Smooth muscle cell of the umbilical artery (primary cell): ENCODE data around the gene MOB3A. TPM values are rescaled to one million over a fixed set of nuclear protein-coding genes. Genes with fewer than 3 reads are reported as not detected.

ENCODE experiments used
- total RNA-seq: library from RNA; depleted of rRNA; stranded (reverse); fragments of >200 nt; gene quantifications from 2 replicates; pipeline ENCODE4 v1.2.3, GENCODE V29; 2014

MOB3A gene
- total RNA-seq, result 14.0 and 36.9 TPM in 2 replicates

DNA sequence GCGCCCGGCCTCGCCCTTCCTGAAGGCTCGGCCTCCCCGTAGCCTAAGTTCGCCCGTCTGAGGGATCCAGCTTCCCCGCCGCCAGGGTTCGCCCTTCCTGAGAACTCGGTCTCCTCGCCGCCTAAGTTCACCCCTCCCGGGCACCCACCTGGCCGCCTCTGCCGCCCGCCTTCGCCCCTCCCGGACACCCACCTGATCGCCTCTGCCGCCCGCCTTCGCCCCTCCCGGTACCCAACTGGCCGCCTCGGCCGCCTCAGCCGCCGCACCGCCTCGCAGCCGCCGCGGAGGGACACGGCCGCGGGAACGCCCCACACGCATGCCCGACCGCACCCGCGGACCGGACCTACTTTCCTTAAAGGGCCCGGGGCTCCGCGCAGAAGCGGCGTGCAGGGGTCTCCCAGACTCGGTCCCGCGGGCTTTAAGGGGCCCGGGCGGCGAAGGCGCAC is at the start of gene MOB3A:
Gene MOB3A (minus strand): TSS at position 293 of the 446 bp plus-strand sequence. CDS start 17,766 bp downstream, outside the sequence.

GRCh38 chr19:2096480-2097202 is 515 bp upstream of the MOB3A start, which contains the start of gene IZUMO4:
Gene IZUMO4, plus strand, starts transcription at chr19:2096915. Its CDS starts 31 bp downstream, at chr19:2096946.

GRCh38 chr19:2050991-2051772 is 44.9 kb downstream of the MOB3A start, which contains the start of gene MKNK2:
Gene MKNK2, minus strand, starts transcription at chr19:2051244. Its CDS starts 393 bp downstream, at chr19:2050851.

Other genes starting within 250 kb of the MOB3A start
- gene REXO1, start 247.8 kb downstream of the MOB3A start, total RNA-seq, result 5.3 and 17.4 TPM in 2 replicates
- 5.0 and 14.7 TPM in 2 replicates for gene KLF16, start 232.7 kb downstream of the MOB3A start, total RNA-seq
- gene ABHD17A, start 210.8 kb downstream of the MOB3A start, total RNA-seq, result 53.4 and 60.9 TPM in 2 replicates
- gene ADAT3, start 190.9 kb downstream of the MOB3A start, total RNA-seq, result 1.5 and 3.2 TPM in 2 replicates
- gene SCAMP4, start 190.9 kb downstream of the MOB3A start, total RNA-seq, result 42.2 and 73.5 TPM in 2 replicates
- gene CSNK1G2, start 155.2 kb downstream of the MOB3A start, total RNA-seq, result 57.9 and 83.8 TPM in 2 replicates
- 49.9 and 123 TPM in 2 replicates for gene BTBD2, start 80.6 kb downstream of the MOB3A start, total RNA-seq
- gene MKNK2, start 45.1 kb downstream of the MOB3A start, total RNA-seq, result 49.0 and 102 TPM in 2 replicates
- 0.89 and 1.5 TPM in 2 replicates for gene IZUMO4, start 589 bp upstream of the MOB3A start, total RNA-seq
- 106 and 185 TPM in 2 replicates for gene AP3D1, start 55.2 kb upstream of the MOB3A start, total RNA-seq
- 3.9 and 10.5 TPM in 2 replicates for gene DOT1L, start 67.6 kb upstream of the MOB3A start, total RNA-seq
- 44.4 and 46.3 TPM in 2 replicates for gene PLEKHJ1, start 140.0 kb upstream of the MOB3A start, total RNA-seq
- 22.9 and 39.8 TPM in 2 replicates for gene SF3A2, start 140.5 kb upstream of the MOB3A start, total RNA-seq
- 0.59 and 1.1 TPM in 2 replicates for gene AMH, start 153.0 kb upstream of the MOB3A start, total RNA-seq
- gene JSRP1, start 160.1 kb upstream of the MOB3A start, total RNA-seq, result 0.14 and 0.30 TPM in 2 replicates
- not detected in 2 replicates for gene PEAK3, start 185.8 kb upstream of the MOB3A start, total RNA-seq
- not detected in 2 replicates for gene LINGO3, start 211.8 kb upstream of the MOB3A start, total RNA-seq
- gene LSM7, start 232.3 kb upstream of the MOB3A start, total RNA-seq, result 105 and 126 TPM in 2 replicates
- 43.7 and 57.3 TPM in 2 replicates for gene SPPL2B, start 232.4 kb upstream of the MOB3A start, total RNA-seq